Measurements from ENCODE around the gene TFB1M. TPM values are rescaled to one million over a fixed set of nuclear protein-coding genes. Genes with fewer than 3 reads are reported as not detected.
"Not testable (repeated sequence)": the region's sequence is repeated elsewhere in the genome, so short reads cannot be mapped to it uniquely, and the experiment has no call there.

Gene TFB1M
- total RNA-seq, 1 donor from 2014 or later = 12.6 TPM

- FAIRE-seq (no peak), DNase-seq (ENCODE audit: low spot score in 2 of 2) (no peak)
Observed at GRCh38 chr6:155245831-155246230, 68.5 kb downstream of the TFB1M start.

DNA sequence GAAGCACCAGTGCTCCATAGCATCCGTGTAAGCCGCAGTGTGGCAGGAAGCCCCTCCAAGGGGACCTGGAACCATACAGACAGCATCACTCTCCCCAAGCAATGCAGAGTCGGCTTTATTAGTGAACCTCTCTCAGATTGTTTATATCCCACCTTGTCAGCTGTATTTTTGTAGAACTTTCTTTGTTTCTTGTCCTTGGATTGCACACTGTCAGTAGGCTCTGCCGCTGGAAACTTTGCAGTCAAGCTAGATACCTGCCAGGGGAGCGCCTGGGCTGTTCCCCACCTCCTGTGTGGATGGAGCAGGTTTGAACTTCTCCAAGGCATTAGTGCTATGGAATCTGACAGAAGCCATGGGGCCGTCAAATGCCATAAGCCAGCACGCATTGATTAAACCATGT, 69.1 kb downstream of the TFB1M start:
- FAIRE-seq = no peak
- no peak for DNase-seq (ENCODE audit: low spot score in 2 of 2)

DNA sequence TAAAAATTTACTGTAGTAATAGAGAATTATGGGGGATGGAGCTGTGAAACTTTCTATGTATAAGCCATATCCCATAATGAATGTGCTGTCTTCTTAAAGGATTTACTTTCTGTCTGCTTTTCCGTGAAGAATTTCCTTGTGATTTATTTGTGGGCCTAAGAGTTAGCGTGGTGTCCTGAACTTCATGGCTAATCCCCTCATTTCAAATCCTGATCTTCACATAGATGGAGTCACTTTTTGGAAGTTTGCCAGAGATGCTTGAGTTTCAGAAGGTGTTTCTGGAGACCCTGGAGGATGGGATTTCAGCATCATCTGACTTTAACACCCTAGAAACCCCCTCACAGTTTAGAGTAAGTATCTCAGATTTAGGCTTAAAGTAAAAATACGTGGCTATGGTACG, 69.8 kb downstream of the TFB1M start:
- FAIRE-seq = no peak
- no peak for DNase-seq (ENCODE audit: low spot score in 2 of 2)

GRCh38 chr6:155241966-155242365, 72.3 kb downstream of the TFB1M start:
- DNase-seq (ENCODE audit: low spot score in 2 of 2) = no peak
- FAIRE-seq = no peak

- FAIRE-seq = no peak
- DNase-seq (ENCODE audit: low spot score in 2 of 2) = no peak
Observed at GRCh38 chr6:155240905-155241600, 73.2 kb downstream of the TFB1M start.

DNA sequence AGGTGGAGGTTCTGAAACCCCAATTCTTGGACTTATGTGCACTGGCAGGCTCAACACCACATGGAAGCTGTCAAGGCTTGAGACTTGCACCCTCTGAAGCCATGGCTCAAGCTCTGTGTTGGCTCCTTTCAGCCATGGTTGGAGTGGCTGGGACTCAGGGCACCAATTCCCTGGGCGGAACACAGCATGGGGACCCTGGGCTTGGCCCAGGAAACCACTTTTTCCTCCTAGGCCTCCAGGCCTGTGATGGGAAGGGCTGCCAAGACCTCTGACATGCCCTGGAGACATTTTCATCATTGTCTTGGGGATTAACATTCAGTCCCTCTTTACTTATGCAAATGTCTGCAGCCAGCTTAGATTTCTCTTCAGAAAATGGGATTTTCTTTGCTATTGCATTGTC, 76.7 kb downstream of the TFB1M start:
- FAIRE-seq (no peak), DNase-seq (ENCODE audit: low spot score in 2 of 2) (no peak)

DNA sequence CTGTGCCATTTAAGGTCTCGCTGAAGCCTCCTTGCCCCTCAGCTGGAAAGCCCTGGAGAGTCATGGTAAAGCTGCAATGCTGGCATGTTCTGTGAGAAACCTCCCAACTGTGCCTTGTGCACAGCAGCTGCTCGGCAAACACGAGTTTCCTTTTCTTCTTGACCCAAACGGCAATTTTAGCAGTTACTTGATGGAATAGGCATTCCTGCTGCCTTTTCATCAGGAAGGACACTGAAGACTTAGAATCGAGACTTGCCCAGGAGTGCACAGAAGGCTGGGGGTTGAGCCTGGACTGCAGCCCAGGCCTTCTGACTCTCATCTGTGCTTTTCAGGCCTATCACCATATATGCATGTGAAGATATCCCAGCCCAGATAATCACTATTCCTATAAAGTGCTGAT, 79.2 kb downstream of the TFB1M start:
- FAIRE-seq (no peak), DNase-seq (ENCODE audit: low spot score in 2 of 2) (no peak)

DNA sequence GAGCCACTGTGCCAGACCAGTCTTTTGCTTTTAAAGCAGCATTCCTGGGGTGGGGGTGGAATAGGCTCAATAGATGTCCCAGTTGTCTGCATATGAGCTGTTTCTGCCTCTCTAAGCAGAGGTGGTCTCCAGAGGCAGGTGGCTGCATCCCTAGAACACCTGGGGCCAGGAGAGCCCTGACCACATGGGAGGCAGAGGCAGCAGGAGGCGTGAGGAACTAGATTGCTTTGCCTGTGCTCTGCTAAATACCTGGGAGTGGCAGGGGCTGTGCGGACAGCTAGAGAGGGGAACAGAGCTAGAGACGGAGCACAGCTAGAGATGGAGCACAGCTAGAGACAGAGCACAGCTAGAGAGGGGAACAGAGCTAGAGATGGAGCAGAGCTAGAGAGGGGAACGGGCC, 79.6 kb downstream of the TFB1M start:
- FAIRE-seq (no peak), DNase-seq (ENCODE audit: low spot score in 2 of 2) (no peak)

- DNase-seq (ENCODE audit: low spot score in 2 of 2) (no peak), FAIRE-seq (no peak)
Observed at GRCh38 chr6:155234167-155234566, 80.1 kb downstream of the TFB1M start.

DNA sequence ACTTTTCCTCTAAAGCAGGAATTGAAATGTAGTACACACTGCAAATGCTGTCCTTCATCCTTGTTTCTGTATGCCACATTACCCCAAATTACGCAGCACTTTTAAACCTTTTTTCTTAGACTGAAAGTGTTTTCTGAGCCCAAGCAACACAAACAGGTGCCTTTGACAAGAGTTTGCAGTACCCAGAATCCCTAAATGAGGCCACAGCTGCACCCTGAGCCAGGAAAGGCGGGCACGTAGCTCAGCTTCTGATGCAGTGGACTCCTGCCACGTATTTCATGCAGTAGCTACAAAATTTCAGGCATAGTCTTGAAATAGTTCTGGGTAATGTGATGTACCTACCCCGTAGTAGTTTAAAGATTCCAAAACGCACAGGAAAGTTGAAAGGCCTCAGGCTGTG, 81.4 kb downstream of the TFB1M start:
- FAIRE-seq = no peak

DNA sequence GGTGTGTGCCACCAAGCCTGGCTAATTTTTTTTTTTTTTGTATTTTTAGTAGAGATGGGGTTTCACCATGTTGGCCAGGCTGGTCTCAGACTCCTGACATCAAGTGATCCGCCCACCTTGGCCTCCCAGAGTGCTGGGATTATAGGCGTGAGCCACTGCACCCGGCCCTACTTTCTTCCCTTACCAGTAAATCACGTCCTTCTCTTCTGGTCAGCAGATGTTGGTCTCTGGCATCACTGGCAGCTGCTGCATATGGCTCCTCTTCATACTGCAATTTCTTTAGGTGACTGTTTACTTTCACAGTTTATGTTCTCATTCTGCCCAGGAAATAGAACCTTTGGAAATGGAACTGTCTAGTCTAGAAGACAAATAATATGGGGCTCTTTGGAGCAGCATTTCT, 83.3 kb downstream of the TFB1M start:
- FAIRE-seq; DNase-seq (ENCODE audit: low spot score in 2 of 2): not testable (repeated sequence)

More for the DNA sequence above, 81.4 kb downstream of the TFB1M start:
- DNase-seq (ENCODE audit: low spot score in 2 of 2) = no peak

DNA sequence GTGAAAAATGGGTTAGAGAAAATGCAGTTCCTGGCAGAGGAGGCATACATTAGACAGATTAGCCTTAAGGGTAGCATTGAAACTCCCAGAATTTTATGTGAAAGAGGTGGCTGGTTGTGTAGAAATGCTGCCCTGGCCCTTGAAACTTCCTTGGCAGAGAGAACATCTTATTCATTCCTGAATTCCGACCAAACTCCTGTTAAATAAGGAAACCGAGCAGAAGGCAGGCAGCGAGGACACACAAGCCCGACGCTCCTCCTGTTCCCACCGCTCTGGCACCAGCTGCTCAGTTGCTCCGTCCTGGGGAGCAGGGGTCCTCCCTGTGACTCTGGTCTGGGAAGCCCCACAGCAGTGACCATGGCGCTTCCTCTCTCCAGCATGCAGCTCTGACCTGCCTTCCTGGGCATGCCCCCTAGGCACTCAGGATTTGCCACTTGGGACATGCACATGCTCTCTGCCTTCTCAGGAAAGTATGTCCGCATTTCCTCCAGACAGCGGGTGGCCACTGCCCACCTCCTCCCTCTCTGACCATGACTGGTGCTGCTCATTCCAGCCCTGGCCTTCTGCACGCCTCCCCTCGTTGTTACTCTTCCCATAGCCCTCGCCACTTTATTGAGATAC, 85.6 kb downstream of the TFB1M start:
- DNase-seq (ENCODE audit: low spot score in 2 of 2) = no peak
- FAIRE-seq = no peak

- DNase-seq (ENCODE audit: low spot score in 2 of 2) = no peak
- no peak for FAIRE-seq
Observed at GRCh38 chr6:155227046-155227445, 87.2 kb downstream of the TFB1M start.

DNA sequence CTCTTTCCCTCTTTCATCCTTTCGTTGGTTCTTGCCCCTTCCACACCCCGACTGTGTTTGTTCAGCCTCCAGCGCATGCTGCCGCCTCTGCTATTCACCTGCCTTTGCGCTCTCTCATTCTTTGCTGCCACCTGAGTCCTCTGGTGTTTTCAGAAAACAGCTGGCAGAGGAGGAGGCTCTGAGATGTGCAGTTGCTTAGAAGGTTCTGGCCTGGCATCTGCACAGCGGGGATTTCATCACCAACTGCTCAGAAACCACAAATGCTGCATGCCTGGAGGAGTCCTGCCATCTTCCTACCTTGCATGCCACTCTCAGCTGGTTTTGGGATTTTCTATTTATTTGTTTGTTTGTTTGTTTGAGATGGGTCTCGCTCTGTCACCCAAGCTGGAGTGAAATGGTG, 89.7 kb downstream of the TFB1M start:
- DNase-seq (ENCODE audit: low spot score in 2 of 2) (no peak), FAIRE-seq (no peak)

- no peak for FAIRE-seq
- DNase-seq (ENCODE audit: low spot score in 2 of 2) = no peak
Observed at GRCh38 chr6:155223646-155224451, 90.4 kb downstream of the TFB1M start.

DNA sequence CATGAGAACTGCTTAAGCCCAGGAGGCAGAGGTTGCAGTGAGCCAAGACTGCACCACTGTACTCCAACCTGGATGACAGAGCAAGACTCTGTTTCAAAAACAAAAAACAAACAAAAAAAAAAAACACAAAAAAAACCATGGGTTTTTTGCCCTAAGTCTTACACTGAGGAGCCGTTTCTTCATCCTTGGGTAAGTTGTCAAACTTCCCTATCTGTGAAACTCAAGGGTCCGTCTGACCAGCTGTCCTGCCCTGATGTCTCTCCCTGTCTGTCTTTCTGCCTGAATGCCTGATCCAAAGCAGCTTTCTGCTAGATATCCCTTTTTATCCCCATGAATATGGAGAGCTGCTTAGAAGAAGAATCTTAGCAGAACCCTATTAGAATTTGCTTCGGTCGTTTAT, 91.8 kb downstream of the TFB1M start:
- FAIRE-seq (no peak), DNase-seq (ENCODE audit: low spot score in 2 of 2) (no peak)

DNA sequence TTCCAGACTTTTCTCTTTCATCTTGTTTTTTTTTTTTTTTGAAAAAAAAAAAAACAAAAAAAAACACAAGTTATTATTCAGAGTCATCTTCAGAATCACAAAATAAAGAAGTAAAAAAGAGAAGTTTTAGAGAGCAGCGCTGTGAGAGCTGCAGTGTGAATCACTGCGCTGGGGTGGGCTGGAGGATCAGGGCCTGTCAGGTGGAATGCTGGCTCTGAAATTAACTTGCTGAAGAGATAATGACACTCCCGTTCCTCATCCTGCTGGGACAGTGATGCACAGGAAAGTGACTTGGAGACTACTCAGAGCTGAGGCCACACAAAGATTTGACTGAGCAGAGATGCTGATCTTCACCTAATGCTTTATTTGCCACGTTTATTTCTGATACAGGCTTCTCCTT, 93.2 kb downstream of the TFB1M start:
- FAIRE-seq = no peak
- no peak for DNase-seq (ENCODE audit: low spot score in 2 of 2)

DNA sequence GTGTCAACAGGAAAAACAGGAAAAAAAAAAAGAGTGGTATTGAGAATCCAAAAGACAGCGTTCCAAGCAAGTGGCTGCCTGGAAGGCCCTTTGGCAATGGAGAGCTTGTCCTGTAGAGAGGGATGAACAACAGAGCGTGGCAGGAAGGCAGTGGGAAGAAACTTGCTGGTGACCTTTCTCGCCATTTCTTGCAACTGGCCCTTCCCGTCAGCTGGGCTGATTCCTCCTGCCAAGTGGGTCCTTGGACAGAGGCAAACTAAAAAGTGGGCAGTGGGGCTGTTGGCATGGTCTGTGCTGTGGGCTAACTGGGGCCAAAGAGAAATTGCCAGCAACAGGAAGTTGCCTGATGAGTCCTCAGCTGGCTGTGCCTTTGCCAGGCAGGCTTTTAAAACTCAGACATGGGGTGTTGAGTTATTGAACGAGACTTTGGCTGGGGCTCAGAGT, 94.4 kb downstream of the TFB1M start:
- no peak for FAIRE-seq
- peak in 1 of 2 donors; percentile 24 for DNase-seq (ENCODE audit: low spot score in 2 of 2)

- no peak for DNase-seq (ENCODE audit: low spot score in 2 of 2)
- FAIRE-seq = no peak
Observed at GRCh38 chr6:155219299-155219698, 95.0 kb downstream of the TFB1M start.

- DNase-seq (ENCODE audit: low spot score in 2 of 2); FAIRE-seq: not testable (repeated sequence)
Observed at GRCh38 chr6:155218711-155219110, 95.6 kb downstream of the TFB1M start.

- DNase-seq (ENCODE audit: low spot score in 2 of 2) = no peak
- no peak for FAIRE-seq
Observed at GRCh38 chr6:155216312-155217046, 97.8 kb downstream of the TFB1M start.
